IMR-90 (cell line): ENCODE data around the gene NWD2. TPM values are rescaled to one million over a fixed set of nuclear protein-coding genes. Genes with fewer than 3 reads are reported as not detected.
A peak's percentile ranks its signal among the peaks of the same experiment; 100 is the strongest.

Experiments
- ATAC-seq: fragments of 200-7000 bp; cut with Tn5 transposase; 2 replicates; pipeline ENCODE4 v1.9.1; 2020; ENCODE audit warnings: low read depth, mild to moderate bottlenecking, moderate library complexity
- BruUV-seq: library from RNA; stranded (reverse); fragments of 400-500 nt; replicated peaks from 2 replicates; lab custom pipeline; 2021; lab: Mats Ljungman, UMichigan
- CTCF ChIA-PET: fragments of 300-600 bp; formaldehyde crosslinking; extraction: SDS; loops from one replicate; lab custom pipeline; 2021; ENCODE audit warnings: antibody characterized with exemption; lab: Yijun Ruan, JAX
- POLR2A ChIA-PET: fragments of 300-600 bp; sonication (Branson Sonifier 250); formaldehyde crosslinking; loops from one replicate; lab custom pipeline; 2022; ENCODE audit warnings: antibody characterized with exemption; ENCODE audit not compliant: unreplicated experiment; lab: Charles Lee
- DNase-seq: peaks from one replicate; pipeline ENCODE4 v3.0.0; 2013
- H2AFZ ChIP-seq: replicated peaks from 2 replicates; pipeline ENCODE3; 2013; ENCODE audit warnings: low read length, mild to moderate bottlenecking; ENCODE audit not compliant: poor library complexity
- H2AK5ac ChIP-seq: 2 replicates; pipeline ENCODE4 v1.6.1; 2013; ENCODE audit warnings: low read depth, low read length, inconsistent platforms
- H2AK9ac ChIP-seq: replicated peaks from 2 replicates; pipeline ENCODE3; 2013; ENCODE audit warnings: mild to moderate bottlenecking, low read depth, low read length, moderate library complexity; ENCODE audit not compliant: poor library complexity
- H2BK120ac ChIP-seq: 2 replicates; pipeline ENCODE4 v1.6.1; 2013; ENCODE audit warnings: low read depth, low read length, inconsistent platforms
- H2BK15ac ChIP-seq: 3 replicates; pipeline ENCODE4 v1.6.1; 2013; ENCODE audit warnings: low read depth, low read length, inconsistent platforms
- H2BK20ac ChIP-seq: 2 replicates; pipeline ENCODE4 v1.6.1; 2013; ENCODE audit warnings: low read depth, mild to moderate bottlenecking, inconsistent platforms, low read length, moderate library complexity
- H2BK5ac ChIP-seq: 2 replicates; pipeline ENCODE4 v1.6.1; 2013; ENCODE audit warnings: mild to moderate bottlenecking, low read depth, low read length, inconsistent platforms; ENCODE audit not compliant: poor library complexity, severe bottlenecking
- H3K14ac ChIP-seq: replicated peaks from 2 replicates; pipeline ENCODE4 v1.6.1; 2013; ENCODE audit warnings: low read depth, low read length, inconsistent platforms
- H3K18ac ChIP-seq: 2 replicates; pipeline ENCODE4 v1.6.1; 2013; ENCODE audit warnings: low read depth, low read length, control low read depth
- H3K23ac ChIP-seq: 2 replicates; pipeline ENCODE4 v1.6.1; 2013; ENCODE audit warnings: low read depth, low read length, inconsistent platforms
- H3K27ac ChIP-seq: 2 replicates; pipeline ENCODE4 v1.5.1; 2013; ENCODE audit warnings: mild to moderate bottlenecking, control low read depth, low read length; ENCODE audit not compliant: insufficient read depth
- H3K27me3 ChIP-seq: 2 replicates; pipeline ENCODE4 v1.6.1; 2013; ENCODE audit warnings: low read length; ENCODE audit not compliant: control insufficient read depth, insufficient read depth
- H3K36me3 ChIP-seq: 2 replicates; pipeline ENCODE4 v1.6.1; 2013; ENCODE audit warnings: low read length, mixed read lengths; ENCODE audit not compliant: control insufficient read depth, insufficient read depth
- H3K4ac ChIP-seq: 2 replicates; pipeline ENCODE4 v1.6.1; 2013; ENCODE audit warnings: low read depth, low read length, inconsistent platforms
- H3K4me1 ChIP-seq: 2 replicates; pipeline ENCODE4 v1.6.1; 2013; ENCODE audit warnings: low read length, mixed read lengths; ENCODE audit not compliant: control insufficient read depth, insufficient read depth
- H3K4me2 ChIP-seq: 2 replicates; pipeline ENCODE4 v1.6.1; 2013; ENCODE audit warnings: low read depth, mild to moderate bottlenecking, control low read depth, low read length, moderate library complexity
- H3K4me3 ChIP-seq: 2 replicates; pipeline ENCODE4 v1.5.1; 2013; ENCODE audit warnings: low read depth, mild to moderate bottlenecking, control low read depth, low read length, moderate library complexity; ENCODE audit not compliant: insufficient read depth
- H3K56ac ChIP-seq: 2 replicates; pipeline ENCODE4 v1.6.1; 2013; ENCODE audit warnings: low read length, inconsistent platforms; ENCODE audit not compliant: insufficient read depth; ENCODE audit errors: extremely low read depth
- H3K79me1 ChIP-seq, 2 experiments: 2 replicates each; pipeline ENCODE4 v1.6.1; 2013; ENCODE audit warnings: low read length in 2 of 2, inconsistent platforms in 1 of 2, low read depth in 1 of 2
- H3K9ac ChIP-seq: 2 replicates; pipeline ENCODE4 v1.6.1; 2013; ENCODE audit warnings: low read depth, low read length, control low read depth
- H3K9me1 ChIP-seq: 2 replicates; pipeline ENCODE4 v1.6.1; 2013; ENCODE audit warnings: low read length, inconsistent platforms; ENCODE audit not compliant: insufficient read depth
- H3K9me3 ChIP-seq: 2 replicates; pipeline ENCODE4 v1.6.1; 2013; ENCODE audit warnings: low read length; ENCODE audit not compliant: control insufficient read depth, insufficient read depth
- H4K20me1 ChIP-seq: 2 replicates; pipeline ENCODE4 v1.6.1; 2013; ENCODE audit warnings: low read length, inconsistent platforms; ENCODE audit not compliant: insufficient read depth
- H4K5ac ChIP-seq: 2 replicates; pipeline ENCODE4 v1.6.1; 2013; ENCODE audit warnings: mild to moderate bottlenecking, low read depth, low read length, control low read depth
- H4K8ac ChIP-seq, 2 experiments: 2 replicates each; pipeline ENCODE4 v1.6.1; 2013; ENCODE audit warnings: low read depth in 2 of 2, low read length in 2 of 2, control low read depth in 1 of 2, inconsistent platforms in 1 of 2
- H4K91ac ChIP-seq: 2 replicates; pipeline ENCODE4 v1.6.1; 2013; ENCODE audit warnings: low read depth, low read length, inconsistent platforms; ENCODE audit not compliant: insufficient read depth
- MAFK ChIP-seq: IDR thresholded peaks from 2 replicates; pipeline ENCODE4 v1.6.1; 2012; ENCODE audit warnings: low read depth, low read length, improper control_type of control experiment
- POLR2A ChIP-seq: IDR thresholded peaks from 2 replicates; pipeline ENCODE4 v1.6.1; 2012; ENCODE audit warnings: mild to moderate bottlenecking, low read depth, low read length
- WGBS, 2 experiments: methylation state at CpG; one replicate each; pipeline versions ENCODE4 v1.1.5 to v1.1.7; 2013; ENCODE audit warnings: missing lambda C conversion rate in 2 of 2; ENCODE audit not compliant: insufficient read length in 1 of 2; ENCODE audit errors: extremely low coverage in 2 of 2; 5-methylcytosine and 5-hydroxymethylcytosine counted together
- dilution Hi-C: fragments of 300-500 bp; cut with HindIII; formaldehyde crosslinking; loops from one replicate; pipeline ENCODE4 v1.14.3; 2018; ENCODE audit warnings: low sequenced_read_pairs; ENCODE audit not compliant: unreplicated experiment
- in situ Hi-C: fragments of 300-500 bp; cut with MboI; formaldehyde crosslinking; loops from 3 replicates; pipeline ENCODE4 v1.14.3; 2019; ENCODE audit warnings: low sequenced_read_pairs, inconsistent platforms, mixed read lengths
- intact Hi-C: fragments of 100-400 bp; cut with micrococcal nuclease; formaldehyde crosslinking; loops from 2 replicates; pipeline ENCODE4 v1.10.0; 2022
- polyA plus RNA-seq, 3 experiments: library from polyadenylated mRNA; depleted of rRNA; stranded (reverse); fragments of >200 nt; gene quantifications; 2 replicates each; pipeline ENCODE4 v1.2.3, GENCODE V29; 2012; ENCODE audit warnings: low replicate concordance in 1 of 3
- total RNA-seq: library from RNA; depleted of rRNA; stranded (reverse); fragments of >200 nt; gene quantifications from 2 replicates; pipeline ENCODE4 v1.2.3, GENCODE V29; 2012

Gene NWD2
- total and polyA plus RNA-seq, 2 of the 4 experiments (the other 2 are of a cell fraction), result not detected

DNA sequence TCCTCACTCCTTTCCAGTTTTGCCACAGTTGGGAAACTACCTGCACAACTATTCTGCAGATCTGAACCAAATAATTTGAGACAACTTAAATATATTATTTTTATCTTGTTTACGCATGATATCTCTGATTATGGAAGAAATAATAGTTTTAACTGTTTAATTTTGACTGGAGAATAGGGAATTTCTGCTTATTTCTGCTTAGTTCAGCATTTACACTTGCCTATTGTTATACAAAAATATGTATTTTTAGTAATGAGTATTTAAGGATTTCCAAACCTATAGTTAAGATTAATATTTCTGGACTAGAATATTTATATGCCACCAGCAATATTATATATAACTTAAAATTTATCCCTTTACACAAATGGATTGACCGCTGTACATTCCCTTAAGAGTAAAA, 125.5 kb downstream of the NWD2 start:
- H3K23ac ChIP-seq, result no peak overlapping the region
- no peak overlapping the region for H4K91ac ChIP-seq
- H2BK20ac ChIP-seq, result no peak overlapping the region
- no peaks in the 10 kb centered on the region for H3K27me3 ChIP-seq
- no peak overlapping the region for H3K9ac ChIP-seq
- TF ChIP-seq MAFK, result peak; percentile 59
- no peak for TF ChIP-seq POLR2A
- H3K9me1 ChIP-seq, result no peaks in the 10 kb centered on the region
- no peak overlapping the region for H3K4ac ChIP-seq
- intact Hi-C loops (no loop called here), dilution Hi-C loops (no loop called here), in situ Hi-C loops (no loop called here)
- ChIA-PET POLR2A (no interaction called here), CTCF (no interaction called here)
- DNase-seq (no peak), ATAC-seq (no peak)
- no peak overlapping the region for H3K27ac ChIP-seq
- H3K18ac ChIP-seq, result no peak overlapping the region
- H2BK15ac ChIP-seq, result no peak overlapping the region
- H2BK120ac ChIP-seq, result no peak overlapping the region
- H3K4me3 ChIP-seq, result no peak overlapping the region
- H3K36me3 ChIP-seq, result no peaks in the 10 kb centered on the region
- no peak overlapping the region for H2AK9ac ChIP-seq
- no peak overlapping the region for H3K56ac ChIP-seq
- H4K5ac ChIP-seq, result no peak overlapping the region
- no peaks in the 10 kb centered on the region for H3K4me1 ChIP-seq
- no peak overlapping the region for H4K8ac ChIP-seq
- no CpG with 5 or more reads among the region's 2 CpGs for WGBS, 2 experiments
- H2BK5ac ChIP-seq, result no peak overlapping the region
- H3K79me1 ChIP-seq, result no peaks in the 10 kb centered on the region
- no TSS peak for BruUV-seq
- no peak overlapping the region for H2AK5ac ChIP-seq
- no peak overlapping the region for H3K14ac ChIP-seq
- no peaks in the 10 kb centered on the region for H4K20me1 ChIP-seq
- no peak overlapping the region for H2AFZ ChIP-seq
- no peak overlapping the region for H3K4me2 ChIP-seq
- no peaks in the 10 kb centered on the region for H3K9me3 ChIP-seq
